GM18507 (cell line): ENCODE data around the gene EIF3A.
A peak's percentile ranks its signal among the peaks of the same experiment; 100 is the strongest.
"Not testable (repeated sequence)": the region's sequence is repeated elsewhere in the genome, so short reads cannot be mapped to it uniquely, and the experiment has no call there.

Experiments used
- DNase-seq: peaks from one replicate; pipeline ENCODE4 v3.0.0; 2011; ENCODE audit warnings: low read depth; ENCODE audit not compliant: insufficient read length; ENCODE audit errors: extremely low spot score
- FAIRE-seq: peaks from 2 replicates; lab custom pipeline; 2011; peaks lifted over from hg19 to GRCh38; lab: Jason Lieb, UNC

EIF3A gene

GRCh38 chr10:119103903-119104653 is 23.5 kb upstream of the EIF3A start, which contains the start of gene DENND10:
TSS of gene DENND10 (plus strand) at chr10:119104113. CDS start at chr10:119104143, 30 bp downstream.
- DNase-seq (peak; percentile 92), FAIRE-seq (no peak)

DNA sequence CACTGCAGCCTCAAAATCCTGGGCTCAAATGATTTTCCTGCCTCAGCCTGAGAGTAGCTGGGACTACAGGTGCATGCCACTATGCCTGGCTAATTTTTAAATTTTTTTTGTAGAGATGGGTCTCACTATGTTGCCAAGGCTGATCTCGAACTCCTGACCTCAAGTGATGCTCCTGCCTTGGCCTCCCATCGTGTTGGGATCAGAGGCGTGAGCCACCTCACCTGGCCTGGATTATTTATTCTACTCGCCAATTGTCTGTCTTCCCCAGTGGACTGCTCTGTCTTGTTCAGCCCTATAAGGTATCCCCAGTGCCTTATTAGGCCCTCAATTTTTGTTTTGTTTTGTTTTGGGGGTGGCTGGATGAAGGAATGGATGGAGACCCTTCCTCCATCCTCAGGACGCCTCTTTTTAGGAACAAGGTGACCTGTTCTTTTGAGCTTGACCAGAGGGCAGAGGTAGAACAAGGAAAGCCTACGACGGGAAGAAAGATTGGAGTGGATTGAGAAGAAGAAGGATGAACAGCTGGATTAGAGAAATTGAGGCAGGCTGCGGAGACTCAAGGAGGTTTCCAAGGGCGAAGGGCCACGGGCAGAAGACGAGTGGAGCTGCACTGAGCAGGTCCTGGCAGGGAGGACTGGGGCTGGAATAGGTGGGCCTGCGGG is 22.8 kb upstream of the EIF3A start:
- FAIRE-seq (no peak), DNase-seq (no peak)

DNA sequence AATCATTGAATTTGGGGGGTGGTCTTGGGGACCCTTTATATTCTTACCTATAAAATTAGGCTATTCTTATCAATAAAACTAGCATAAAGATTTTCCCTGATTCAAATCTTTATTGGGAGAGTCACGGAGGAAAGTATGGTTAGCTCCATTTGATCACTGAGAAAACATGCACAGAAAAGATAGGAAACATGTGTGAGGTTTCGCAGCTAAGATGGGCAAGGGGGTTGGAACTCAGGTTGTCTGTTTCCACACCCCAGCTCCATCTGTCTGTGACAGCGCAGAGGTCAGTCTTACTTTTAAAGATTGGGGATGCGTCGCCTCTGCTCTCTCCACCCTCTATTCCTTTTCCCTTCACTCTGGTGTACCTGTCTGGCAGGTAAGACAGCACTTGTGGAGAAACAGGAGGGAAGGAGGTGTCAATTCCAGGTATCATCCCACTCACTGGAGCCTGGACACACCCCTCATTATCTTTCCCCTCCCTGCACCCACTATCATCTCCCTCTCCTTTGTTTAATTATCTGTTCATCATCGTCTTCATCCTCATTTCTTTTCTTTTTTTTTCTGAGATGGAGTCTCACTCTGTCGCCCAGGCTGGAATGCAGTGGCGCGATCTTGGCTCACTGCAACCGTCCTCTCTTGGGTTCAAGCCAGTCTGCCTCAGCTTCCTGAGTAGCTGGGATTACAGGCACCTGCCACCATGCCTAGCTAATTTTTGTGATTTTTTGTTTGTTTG is 20.9 kb upstream of the EIF3A start:
- FAIRE-seq (no peak), DNase-seq (no peak)

GRCh38 chr10:119100434-119101238 is 20.0 kb upstream of the EIF3A start:
- DNase-seq (no peak), FAIRE-seq (no peak)

- DNase-seq (no peak), FAIRE-seq (no peak)
These were observed 18.0 kb upstream of the EIF3A start for GRCh38 chr10:119098576-119098975.

GRCh38 chr10:119096641-119097415 is 16.2 kb upstream of the EIF3A start:
- not testable (repeated sequence) for FAIRE-seq, DNase-seq

GRCh38 chr10:119095640-119096039 is 15.0 kb upstream of the EIF3A start:
- FAIRE-seq (no peak), DNase-seq (no peak)

DNA sequence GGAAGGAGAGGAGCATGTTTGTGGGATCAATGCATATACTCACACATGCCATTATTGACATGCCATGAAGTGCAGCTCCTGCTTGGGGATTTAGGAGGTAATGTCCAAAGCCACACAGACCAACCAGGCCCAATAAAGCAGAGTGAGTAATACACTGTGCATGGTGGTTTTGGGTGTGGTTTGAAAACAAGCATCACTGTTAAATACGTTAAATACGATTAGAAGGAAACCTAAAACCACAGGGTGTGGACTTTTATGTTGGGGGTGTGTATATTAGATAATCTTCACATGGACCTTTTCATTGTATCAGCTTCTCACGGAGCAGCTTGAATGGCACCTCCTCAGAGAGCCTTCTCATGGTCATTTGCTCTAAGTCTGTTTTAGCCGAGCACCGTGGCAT is 10.4 kb upstream of the EIF3A start:
- DNase-seq (no peak), FAIRE-seq (no peak)

DNA sequence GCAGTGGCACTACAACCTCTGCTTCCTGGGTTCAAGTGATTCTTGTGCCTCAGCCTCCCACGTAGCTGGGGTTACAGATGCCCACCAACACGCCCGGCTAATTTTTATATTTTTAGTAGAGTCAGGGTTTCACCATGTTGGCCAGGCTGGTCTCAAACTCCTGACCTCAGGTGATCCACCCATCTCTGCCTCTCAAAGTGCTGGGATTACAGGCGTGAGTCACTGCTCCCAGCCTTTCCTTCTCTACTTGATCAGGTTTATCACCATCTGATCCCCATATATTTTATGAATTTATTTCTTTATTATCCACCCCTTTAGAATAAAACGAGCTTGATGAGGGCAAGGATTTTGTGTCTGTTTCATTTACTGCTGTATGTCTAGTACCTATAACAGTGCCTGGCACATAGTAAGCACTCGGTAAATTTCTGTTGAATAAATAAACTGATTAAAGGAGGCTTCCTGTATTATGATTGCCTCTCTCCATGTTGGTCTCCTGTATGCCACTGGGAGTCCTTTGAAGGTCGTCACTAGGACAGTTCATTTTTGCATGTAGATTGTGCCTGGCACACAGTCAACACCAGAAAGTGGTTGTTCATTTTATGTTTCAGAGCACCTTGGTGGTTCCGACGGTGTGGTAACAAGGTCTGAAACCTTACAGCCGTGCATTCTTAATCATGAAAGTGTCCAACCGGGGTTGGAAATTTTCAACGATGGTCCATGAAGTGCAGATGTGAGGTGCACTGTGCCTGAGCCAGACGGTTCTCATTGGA is 9.6 kb upstream of the EIF3A start:
- no peak for FAIRE-seq
- DNase-seq = no peak

DNA sequence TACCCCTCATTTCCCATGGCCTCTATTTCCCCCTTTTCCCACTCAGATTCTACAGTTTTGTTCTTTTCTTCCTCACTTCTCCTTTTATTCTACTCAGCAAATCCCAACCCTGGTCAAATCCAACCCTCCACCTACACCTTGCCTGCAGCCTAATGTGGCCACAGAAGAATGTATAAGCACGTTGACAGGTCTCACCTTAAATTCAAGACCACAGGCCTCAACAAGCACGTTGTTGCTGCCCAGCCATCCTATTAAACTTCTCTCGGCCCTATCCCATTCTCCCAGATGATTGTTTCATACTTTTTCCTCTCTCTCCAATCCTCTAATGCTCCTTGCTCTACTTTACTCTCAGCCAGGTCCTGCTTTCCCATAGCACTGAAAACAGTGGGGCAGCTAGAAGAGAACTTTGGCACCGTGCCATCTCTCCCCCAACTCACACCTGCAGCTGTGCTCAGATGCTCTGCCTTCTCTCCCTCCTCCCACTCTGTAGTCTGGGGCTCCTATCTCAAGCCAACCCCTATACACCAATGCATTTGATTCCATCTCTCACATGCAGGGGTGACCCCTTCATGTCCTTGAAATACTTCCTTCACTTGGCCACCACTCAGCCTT is 6.8 kb upstream of the EIF3A start:
- FAIRE-seq = no peak
- DNase-seq = no peak

- FAIRE-seq (no peak), DNase-seq (no peak)
These were observed 4.3 kb upstream of the EIF3A start for GRCh38 chr10:119084896-119085295.

- DNase-seq = peak; percentile 68
- FAIRE-seq = peak; percentile 81
These were observed 757 bp downstream of the EIF3A start for GRCh38 chr10:119079599-119080520.

DNA sequence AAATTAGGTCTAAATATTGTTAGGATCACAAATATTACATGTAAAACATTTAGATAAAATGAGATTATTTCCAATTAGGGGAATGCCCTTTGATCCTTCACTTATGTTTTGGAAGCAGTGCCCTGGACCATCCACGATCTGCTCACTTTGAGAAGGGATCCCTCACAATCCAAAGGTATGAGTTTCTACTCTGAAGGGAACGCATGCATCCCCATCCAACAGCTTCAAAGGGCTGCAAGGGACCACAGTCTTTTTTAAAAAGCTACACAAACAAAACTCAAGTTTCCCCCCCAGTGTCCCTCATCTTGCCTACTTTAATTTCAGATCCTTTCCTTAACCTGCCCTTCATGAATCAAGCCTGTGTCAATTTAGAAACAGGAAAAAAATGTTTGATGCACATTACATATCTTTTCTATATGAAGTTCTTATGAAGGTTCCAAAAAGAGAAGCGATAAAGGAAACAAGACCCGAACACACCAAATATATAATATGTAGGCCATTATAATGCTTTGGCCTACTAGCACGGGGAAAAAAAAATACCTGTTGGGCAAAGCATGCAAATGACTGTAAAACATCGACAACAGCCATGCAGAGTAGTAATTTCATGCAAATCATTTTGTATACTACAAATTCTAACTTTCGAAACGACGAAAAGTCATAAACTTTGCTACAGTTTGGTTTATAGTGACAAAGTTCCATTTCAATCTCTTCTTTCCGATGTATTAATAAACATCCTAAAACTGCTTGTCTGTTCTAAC is 2.0 kb downstream of the EIF3A start:
- FAIRE-seq (peak; percentile 42), DNase-seq (no peak)

DNA sequence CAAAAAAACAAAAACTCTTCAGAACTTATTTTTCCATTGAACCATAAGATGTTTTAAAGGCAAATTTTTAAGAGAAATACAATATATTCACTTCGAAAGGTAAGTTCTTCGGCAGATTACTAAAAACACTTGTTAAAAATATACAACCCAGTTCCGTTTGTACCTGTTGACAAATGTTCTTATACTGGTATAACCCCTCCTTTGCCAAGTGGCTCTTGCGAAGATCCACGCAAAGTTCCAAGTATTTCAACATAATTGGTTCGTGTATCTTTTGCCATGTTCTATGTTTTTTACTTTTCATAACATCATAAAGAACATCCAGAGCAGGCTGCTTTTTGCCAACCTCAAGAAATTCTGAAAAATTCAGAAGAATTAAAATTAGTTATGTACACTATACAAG is 7.0 kb downstream of the EIF3A start:
- DNase-seq (no peak), FAIRE-seq (peak; percentile 9)

DNA sequence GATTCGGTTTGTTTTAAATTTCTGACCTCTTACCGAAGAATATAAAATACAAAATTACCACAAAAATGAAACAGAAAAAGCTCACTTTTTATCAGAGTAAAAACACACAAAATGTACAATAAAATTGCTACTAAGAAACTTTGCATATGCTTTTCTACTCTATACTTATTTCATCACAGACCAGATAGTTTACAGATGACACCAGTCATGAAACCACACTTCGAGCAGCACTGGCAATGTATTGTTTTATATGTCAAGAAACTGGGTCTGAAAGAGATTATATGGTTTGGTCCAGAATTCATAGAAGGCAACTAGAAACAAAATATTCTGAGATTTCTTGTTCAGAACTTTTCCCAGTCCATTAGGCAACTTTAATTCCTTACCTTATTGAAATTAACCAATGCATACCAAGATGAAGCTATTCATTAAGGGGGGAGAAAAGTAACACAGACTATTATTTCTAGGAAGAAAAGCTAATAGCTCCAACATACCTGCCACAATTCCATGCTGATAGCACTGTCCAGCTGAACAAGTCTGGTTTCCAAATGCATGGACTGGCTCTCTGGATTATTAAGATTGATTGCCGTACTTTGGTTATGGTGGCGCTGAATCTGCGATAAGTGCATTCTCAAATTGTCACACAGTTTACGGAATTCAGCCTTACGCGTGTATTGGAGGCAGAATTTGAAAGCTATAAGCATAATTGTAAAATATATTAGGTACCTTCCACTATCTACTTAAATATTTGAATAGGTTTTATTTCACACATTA is 10.0 kb downstream of the EIF3A start:
- DNase-seq (no peak), FAIRE-seq (no peak)
